Measurements from ENCODE around the gene SLC27A5. TPM values are rescaled to one million over a fixed set of nuclear protein-coding genes. Genes with fewer than 3 reads are reported as not detected.

SLC27A5 gene
- total and polyA plus RNA-seq, 2 of the 13 experiments (the other 11 are each of a cell fraction or from before 2014, with no cell fraction given) = 30.3 to 40.2 TPM

GRCh38 chr19:58513694-58514563, 2.1 kb upstream of the SLC27A5 start (continued):
- TF ChIP-seq ZNF619 (CRISPR knock-in tag; IDR thresholded peaks at IDR 0.05) (no peak), RELA (CRISPR knock-in tag; IDR thresholded peaks at IDR 0.05) (peak; percentile 91), CBX5 (CRISPR knock-in tag; IDR thresholded peaks at IDR 0.05; ENCODE audit: borderline replicate concordance) (no peak), ZNF256 (CRISPR knock-in tag; conservative IDR thresholded peaks at IDR 0.05) (no peak), ZBTB40 (IDR thresholded peaks at IDR 0.05) (no peak), ZBTB40 (CRISPR knock-in tag; IDR thresholded peaks at IDR 0.05) (no peak; the same call in 1 of the 2 replicates), ZNF142 (CRISPR knock-in tag; IDR thresholded peaks at IDR 0.05) (peak; percentile 53; the same call in 1 of the 2 replicates), JUN (CRISPR knock-in tag; IDR thresholded peaks at IDR 0.05) (peak; percentile 46; the same call in 1 of the 2 replicates)
- TF ChIP-seq, protein P1, sequence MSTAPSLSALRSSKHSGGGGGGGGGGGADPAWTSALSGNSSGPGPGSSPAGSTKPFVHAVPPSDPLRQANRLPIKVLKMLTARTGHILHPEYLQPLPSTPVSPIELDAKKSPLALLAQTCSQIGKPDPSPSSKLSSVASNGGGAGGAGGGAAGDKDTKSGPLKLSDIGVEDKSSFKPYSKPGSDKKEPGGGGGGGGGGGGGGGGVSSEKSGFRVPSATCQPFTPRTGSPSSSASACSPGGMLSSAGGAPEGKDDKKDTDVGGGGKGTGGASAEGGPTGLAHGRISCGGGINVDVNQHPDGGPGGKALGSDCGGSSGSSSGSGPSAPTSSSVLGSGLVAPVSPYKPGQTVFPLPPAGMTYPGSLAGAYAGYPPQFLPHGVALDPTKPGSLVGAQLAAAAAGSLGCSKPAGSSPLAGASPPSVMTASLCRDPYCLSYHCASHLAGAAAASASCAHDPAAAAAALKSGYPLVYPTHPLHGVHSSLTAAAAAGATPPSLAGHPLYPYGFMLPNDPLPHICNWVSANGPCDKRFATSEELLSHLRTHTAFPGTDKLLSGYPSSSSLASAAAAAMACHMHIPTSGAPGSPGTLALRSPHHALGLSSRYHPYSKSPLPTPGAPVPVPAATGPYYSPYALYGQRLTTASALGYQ (CRISPR knock-in tag; IDR thresholded peaks at IDR 0.05) = no peak; the same call in 1 of the 2 replicates

All from HepG2 (cell line).